ENCODE data around the gene ESRRG. TPM values are rescaled to one million over a fixed set of nuclear protein-coding genes. Genes with fewer than 3 reads are reported as not detected.
"Not testable (repeated sequence)": the region's sequence is repeated elsewhere in the genome, so short reads cannot be mapped to it uniquely, and the experiment has no call there.

The ESRRG gene
- total and polyA plus RNA-seq, 2 donors: 0.90 to 14.0 TPM

DNA sequence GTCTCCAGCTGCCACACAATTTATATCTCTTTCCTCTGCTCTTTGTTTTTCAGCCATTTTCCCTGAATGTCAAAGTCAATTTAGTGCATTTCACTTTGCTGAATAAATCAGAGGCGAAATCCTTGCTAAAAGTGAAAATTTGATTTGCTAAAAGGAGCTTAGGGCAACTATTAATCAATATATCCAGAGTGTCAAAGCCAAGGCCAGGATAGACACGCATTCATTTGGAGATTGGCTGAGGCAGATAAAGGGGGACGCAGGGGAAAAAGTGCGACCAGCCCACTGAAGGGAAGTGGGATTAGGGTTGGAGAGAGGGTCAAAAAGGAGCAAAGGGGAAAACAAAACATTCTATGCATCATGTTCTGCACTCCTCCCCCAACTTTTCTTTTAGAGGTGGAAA lies 167.6 kb downstream of the ESRRG start:
- DNase-seq (ENCODE audit: extremely low spot score): no peak
- no peak overlapping the region for H3K4me3 ChIP-seq (ENCODE audit: low read depth, low read length)
- no peaks in the 10 kb centered on the region for H3K4me1 ChIP-seq (ENCODE audit: insufficient read depth)
- H3K27ac ChIP-seq (ENCODE audit: low read depth): no peak overlapping the region
- H3K36me3 ChIP-seq (ENCODE audit: insufficient read depth): no peaks in the 10 kb centered on the region
- 78% methylated on average over 4 of the region's 4 CpGs for WGBS

DNA sequence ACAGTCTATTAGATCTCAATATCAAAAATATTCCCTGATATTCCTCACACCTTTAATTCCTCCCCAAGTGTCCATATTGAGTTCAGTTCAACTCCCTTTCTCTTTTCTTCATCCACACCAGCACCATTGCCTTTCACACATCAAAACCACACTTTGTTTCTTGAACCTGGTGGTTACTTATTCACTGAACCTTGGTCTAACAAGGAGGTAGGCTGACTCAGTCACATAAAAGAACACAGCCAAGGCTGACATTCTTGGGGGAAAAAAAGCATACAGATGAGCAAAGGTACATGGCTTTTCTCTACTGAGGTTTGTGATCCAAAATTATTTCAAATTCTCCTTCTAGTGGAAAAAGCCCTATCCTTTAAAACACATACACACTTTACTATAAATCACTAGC lies 168.3 kb downstream of the ESRRG start:
- H3K4me1 ChIP-seq (ENCODE audit: insufficient read depth): no peaks in the 10 kb centered on the region
- H3K36me3 ChIP-seq (ENCODE audit: insufficient read depth): no peaks in the 10 kb centered on the region
- no peak overlapping the region for H3K27ac ChIP-seq (ENCODE audit: low read depth)
- no peak overlapping the region for H3K4me3 ChIP-seq (ENCODE audit: low read depth, low read length)
- DNase-seq (ENCODE audit: extremely low spot score): no peak

DNA sequence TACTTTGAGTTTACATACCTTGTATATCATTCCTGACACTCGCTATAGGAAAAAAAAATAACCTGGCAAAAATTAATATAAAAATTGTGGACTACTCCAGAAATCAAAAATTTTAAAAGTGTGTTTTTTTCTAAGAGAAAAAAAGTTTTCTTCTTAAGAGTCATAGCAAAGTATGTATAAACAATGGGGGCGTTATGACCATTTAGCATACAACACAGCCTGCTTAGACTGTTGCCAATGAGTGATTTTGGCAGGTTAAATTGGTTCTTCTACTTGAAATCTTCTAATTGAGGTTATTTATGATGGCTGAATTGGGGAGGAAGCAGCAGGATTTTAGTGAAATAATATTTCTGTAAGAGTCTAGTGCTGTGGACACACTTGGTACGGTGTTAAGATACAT lies 169.5 kb downstream of the ESRRG start:
- no peak overlapping the region for H3K4me3 ChIP-seq (ENCODE audit: low read depth, low read length)
- H3K36me3 ChIP-seq (ENCODE audit: insufficient read depth): no peaks in the 10 kb centered on the region
- no peaks in the 10 kb centered on the region for H3K4me1 ChIP-seq (ENCODE audit: insufficient read depth)
- no peak overlapping the region for H3K27ac ChIP-seq (ENCODE audit: low read depth)
- WGBS: 92% methylated on average over 3 of the region's 3 CpGs
- no peak for DNase-seq (ENCODE audit: extremely low spot score)

GRCh38 chr1:216553040-216553439 lies 170.2 kb downstream of the ESRRG start:
- H3K4me3 ChIP-seq (ENCODE audit: low read depth, low read length): no peak overlapping the region
- no peaks in the 10 kb centered on the region for H3K4me1 ChIP-seq (ENCODE audit: insufficient read depth)
- WGBS: 59% methylated on average over 1 of the region's 1 CpG
- no peak overlapping the region for H3K27ac ChIP-seq (ENCODE audit: low read depth)
- DNase-seq (ENCODE audit: extremely low spot score): no peak
- H3K36me3 ChIP-seq (ENCODE audit: insufficient read depth): no peaks in the 10 kb centered on the region

- WGBS: 55% methylated on average over 4 of the region's 4 CpGs
- Histone ChIP-seq H3K36me3 (ENCODE audit: insufficient read depth) (no peaks in the 10 kb centered on the region), H3K4me3 (ENCODE audit: low read depth, low read length) (no peak overlapping the region), H3K4me1 (ENCODE audit: insufficient read depth) (no peaks in the 10 kb centered on the region), H3K27ac (ENCODE audit: low read depth) (no peak overlapping the region)
- no peak for DNase-seq (ENCODE audit: extremely low spot score)
Observed at GRCh38 chr1:216549796-216550195, 173.4 kb downstream of the ESRRG start.

DNA sequence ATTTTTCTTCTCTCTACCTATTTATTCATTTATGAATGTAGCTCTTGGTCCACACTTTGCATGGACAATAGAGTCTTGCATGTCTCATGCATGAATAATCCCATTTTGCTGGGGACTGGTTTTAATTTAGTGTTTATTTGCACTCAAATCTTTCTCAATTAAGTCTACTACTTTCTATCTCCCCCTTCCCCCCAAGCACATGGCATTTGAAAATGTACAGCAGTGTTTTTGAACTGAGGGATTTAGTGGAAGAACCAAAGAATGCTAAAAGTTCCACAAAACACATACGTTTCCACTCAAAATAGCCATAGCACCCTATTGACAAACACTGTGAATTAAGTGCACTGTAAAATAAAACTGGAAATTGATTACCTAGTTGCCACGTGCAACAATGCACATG lies 180.5 kb downstream of the ESRRG start:
- H3K4me3 ChIP-seq (ENCODE audit: low read depth, low read length): no peak overlapping the region
- no peaks in the 10 kb centered on the region for H3K4me1 ChIP-seq (ENCODE audit: insufficient read depth)
- WGBS: 63% methylated on average over 2 of the region's 2 CpGs
- no peak overlapping the region for H3K27ac ChIP-seq (ENCODE audit: low read depth)
- no peaks in the 10 kb centered on the region for H3K36me3 ChIP-seq (ENCODE audit: insufficient read depth)
- DNase-seq (ENCODE audit: extremely low spot score): no peak

DNA sequence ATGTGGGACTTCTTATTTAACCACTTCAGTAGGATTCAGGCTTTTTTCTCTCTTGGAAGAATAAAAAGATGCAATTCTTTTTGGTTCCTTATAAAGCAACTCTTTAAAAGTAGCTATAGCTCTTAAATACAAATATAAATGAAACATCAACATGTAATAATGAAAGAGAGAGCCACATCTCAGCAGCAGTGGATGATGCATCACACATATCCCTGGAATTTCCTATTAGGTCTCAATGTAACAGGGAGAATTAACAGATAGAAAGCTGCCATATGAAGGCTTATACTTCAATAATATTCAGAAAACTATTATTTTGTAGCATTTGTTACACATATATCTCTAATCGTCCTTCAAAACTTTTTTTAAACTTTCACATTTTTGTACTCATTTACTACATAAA lies 181.0 kb downstream of the ESRRG start:
- Histone ChIP-seq H3K27ac (ENCODE audit: low read depth) (no peak overlapping the region), H3K4me1 (ENCODE audit: insufficient read depth) (no peaks in the 10 kb centered on the region), H3K36me3 (ENCODE audit: insufficient read depth) (no peaks in the 10 kb centered on the region), H3K4me3 (ENCODE audit: low read depth, low read length) (no peak overlapping the region)
- no peak for DNase-seq (ENCODE audit: extremely low spot score)
- 89% methylated on average over 1 of the region's 1 CpG for WGBS

- H3K27ac ChIP-seq (ENCODE audit: low read depth): no peak overlapping the region
- no peaks in the 10 kb centered on the region for H3K36me3 ChIP-seq (ENCODE audit: insufficient read depth)
- 65% methylated on average over 2 of the region's 2 CpGs for whole genome bisulfite sequencing
- no peak overlapping the region for H3K4me3 ChIP-seq (ENCODE audit: low read depth, low read length)
- no peaks in the 10 kb centered on the region for H3K4me1 ChIP-seq (ENCODE audit: insufficient read depth)
- DNase-seq (ENCODE audit: extremely low spot score): no peak
Observed at GRCh38 chr1:216535751-216536150, 187.5 kb downstream of the ESRRG start.

GRCh38 chr1:216535059-216535458 lies 188.2 kb downstream of the ESRRG start:
- no peak overlapping the region for H3K4me3 ChIP-seq (ENCODE audit: low read depth, low read length)
- 86% methylated on average over 1 of the region's 1 CpG for WGBS
- no peak for DNase-seq (ENCODE audit: extremely low spot score)
- H3K36me3 ChIP-seq (ENCODE audit: insufficient read depth): no peaks in the 10 kb centered on the region
- no peaks in the 10 kb centered on the region for H3K4me1 ChIP-seq (ENCODE audit: insufficient read depth)
- no peak overlapping the region for H3K27ac ChIP-seq (ENCODE audit: low read depth)

GRCh38 chr1:216533776-216534175 lies 189.5 kb downstream of the ESRRG start:
- Histone ChIP-seq H3K4me3 (ENCODE audit: low read depth, low read length) (no peak overlapping the region), H3K4me1 (ENCODE audit: insufficient read depth) (no peaks in the 10 kb centered on the region), H3K36me3 (ENCODE audit: insufficient read depth) (no peaks in the 10 kb centered on the region), H3K27ac (ENCODE audit: low read depth) (no peak overlapping the region)
- DNase-seq (ENCODE audit: extremely low spot score): no peak
- 88% methylated on average over 4 of the region's 4 CpGs for WGBS

GRCh38 chr1:216532251-216532798 lies 190.9 kb downstream of the ESRRG start:
- no peak overlapping the region for H3K27ac ChIP-seq (ENCODE audit: low read depth)
- H3K36me3 ChIP-seq (ENCODE audit: insufficient read depth): no peaks in the 10 kb centered on the region
- no peaks in the 10 kb centered on the region for H3K4me1 ChIP-seq (ENCODE audit: insufficient read depth)
- WGBS: 92% methylated on average over 9 of the region's 9 CpGs
- no peak overlapping the region for H3K4me3 ChIP-seq (ENCODE audit: low read depth, low read length)
- no peak for DNase-seq (ENCODE audit: extremely low spot score)

- peak overlapping the region; percentile 19 for H3K27ac ChIP-seq (ENCODE audit: low read depth)
Observed at GRCh38 chr1:216531263-216532239, 191.7 kb downstream of the ESRRG start.

DNA sequence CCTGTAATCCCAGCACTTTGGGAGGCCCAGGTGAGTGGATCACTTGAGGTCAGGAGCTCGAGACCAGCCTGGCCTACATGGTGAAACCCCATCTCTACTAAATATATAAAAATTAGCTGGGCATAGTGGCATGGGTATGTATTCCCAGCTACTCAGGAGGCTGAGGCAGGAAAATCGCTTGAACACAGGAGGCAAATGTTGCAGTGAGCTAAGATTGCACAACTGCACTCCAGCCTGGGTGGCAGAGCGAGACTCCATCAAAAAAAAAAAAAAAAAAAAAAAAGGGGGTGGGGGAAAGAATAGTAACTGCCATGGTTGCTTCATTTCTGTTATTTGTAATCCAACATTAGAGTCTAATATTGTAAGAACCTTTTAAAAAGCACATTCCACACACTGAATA lies 193.4 kb downstream of the ESRRG start:
- H3K4me1 ChIP-seq (ENCODE audit: insufficient read depth); H3K4me3 ChIP-seq (ENCODE audit: low read depth, low read length); H3K36me3 ChIP-seq (ENCODE audit: insufficient read depth); DNase-seq (ENCODE audit: extremely low spot score); H3K27ac ChIP-seq (ENCODE audit: low read depth): not testable (repeated sequence)
- WGBS: 89% methylated on average over 3 of the region's 3 CpGs

More at GRCh38 chr1:216531263-216532239, 191.7 kb downstream of the ESRRG start:
- peak; percentile 41 for DNase-seq (ENCODE audit: extremely low spot score)
- no peaks in the 10 kb centered on the region for H3K4me1 ChIP-seq (ENCODE audit: insufficient read depth)
- 25% methylated on average over 12 of the region's 12 CpGs for WGBS
- H3K36me3 ChIP-seq (ENCODE audit: insufficient read depth): no peaks in the 10 kb centered on the region
- peak overlapping the region; percentile 51 for H3K4me3 ChIP-seq (ENCODE audit: low read depth, low read length)

- Histone ChIP-seq H3K36me3 (ENCODE audit: insufficient read depth) (no peaks in the 10 kb centered on the region), H3K4me1 (ENCODE audit: insufficient read depth) (no peaks in the 10 kb centered on the region), H3K27ac (ENCODE audit: low read depth) (no peak overlapping the region), H3K4me3 (ENCODE audit: low read depth, low read length) (no peak overlapping the region)
- 55% methylated on average over 1 of the region's 1 CpG for WGBS
- DNase-seq (ENCODE audit: extremely low spot score): peak; percentile 57
Observed at GRCh38 chr1:216528816-216529215, 194.4 kb downstream of the ESRRG start.
